Lung (tissue), 12 donors: ENCODE results near the gene AIMP1. TPM values are rescaled to one million over a fixed set of nuclear protein-coding genes. Genes with fewer than 3 reads are reported as not detected.

ENCODE experiments used
- ATAC-seq: fragments of 200-7000 bp; cut with Tn5 transposase; one replicate; pipeline ENCODE4 v1.9.1; 2020; ENCODE audit warnings: moderate number of reproducible peaks; ENCODE audit not compliant: insufficient read depth, low FRiP score
- DNase-seq, 3 donors: peaks; one replicate each; pipeline ENCODE4 v3.0.0-alpha.2; 2013 to 2017
- H3K27ac ChIP-seq, 2 donors: one replicate each; pipeline ENCODE4 v1.5.1; 2013; ENCODE audit warnings: mild to moderate bottlenecking in 2 of 2, moderate library complexity in 2 of 2, control low read depth in 1 of 2, inconsistent platforms in 1 of 2, low read depth in 1 of 2, low read length in 1 of 2
- H3K27me3 ChIP-seq, 3 donors: one replicate each; pipeline ENCODE4 v1.5.1; 2013; ENCODE audit warnings: low read length in 2 of 3; ENCODE audit not compliant: control insufficient read depth in 3 of 3, insufficient read depth in 3 of 3
- H3K36me3 ChIP-seq, 4 donors: one replicate each; pipeline ENCODE4 v1.5.1; 2013; ENCODE audit warnings: low read length in 4 of 4, mild to moderate bottlenecking in 1 of 4, moderate library complexity in 1 of 4; ENCODE audit not compliant: control insufficient read depth in 4 of 4, insufficient read depth in 4 of 4
- H3K4me1 ChIP-seq, 5 donors: one replicate each; pipeline ENCODE4 v1.5.1; 2013; ENCODE audit warnings: low read length in 5 of 5, mild to moderate bottlenecking in 2 of 5, moderate library complexity in 1 of 5; ENCODE audit not compliant: control insufficient read depth in 5 of 5, insufficient read depth in 5 of 5
- H3K4me3 ChIP-seq: one replicate; pipeline ENCODE4 v1.5.1; 2013; ENCODE audit warnings: mild to moderate bottlenecking, control low read depth, moderate library complexity
- H3K9ac ChIP-seq, 2 donors: one replicate each; pipeline ENCODE4 v1.5.1; 2013; ENCODE audit warnings: low read length in 2 of 2, control low read depth in 1 of 2; ENCODE audit not compliant: insufficient read depth in 1 of 2
- H3K9me3 ChIP-seq, 4 donors: one replicate each; pipeline ENCODE4 v1.5.1; 2013; ENCODE audit warnings: low read length in 3 of 4, mild to moderate bottlenecking in 1 of 4, moderate library complexity in 1 of 4; ENCODE audit not compliant: control insufficient read depth in 4 of 4, insufficient read depth in 3 of 4
- WGBS, 2 donors: extraction: QIAGEN DNeasy Blood & Tissue Kit; methylation state at CpG; one replicate each; pipeline ENCODE4 v1.1.7; 2013; 5-methylcytosine and 5-hydroxymethylcytosine counted together
- polyA plus RNA-seq, 2 donors: library from polyadenylated mRNA; stranded (reverse); fragments of 200-250 nt; gene quantifications; one replicate each; pipeline ENCODE4 v1.2.1, GENCODE V29; 2013
- total RNA-seq, 2 donors: library from RNA; depleted of rRNA in 1 of 2; stranded (reverse); fragments of >200 nt in 1 of 2; gene quantifications; one replicate each; pipeline ENCODE4 v1.2.1, GENCODE V29; 2014 to 2021
- TF ChIP-seq, protein P1 (sequence below): IDR thresholded peaks from 2 replicates; pipeline ENCODE4 v1.5.1; 2012; ENCODE audit warnings: mild to moderate bottlenecking; ENCODE audit errors: control extremely low read depth, extremely low read depth
- donor health status: control.
- donor health status: control.
- donor health status: Bipolar disorder and iron deficiency.
- donor health status: healthy.
- donor health status: DM: yes; HTN: yes; CAD: no.

The AIMP1 gene
- total and polyA plus RNA-seq, 4 donors, result 28.7 to 40.7 (median 30.1) TPM

DNA sequence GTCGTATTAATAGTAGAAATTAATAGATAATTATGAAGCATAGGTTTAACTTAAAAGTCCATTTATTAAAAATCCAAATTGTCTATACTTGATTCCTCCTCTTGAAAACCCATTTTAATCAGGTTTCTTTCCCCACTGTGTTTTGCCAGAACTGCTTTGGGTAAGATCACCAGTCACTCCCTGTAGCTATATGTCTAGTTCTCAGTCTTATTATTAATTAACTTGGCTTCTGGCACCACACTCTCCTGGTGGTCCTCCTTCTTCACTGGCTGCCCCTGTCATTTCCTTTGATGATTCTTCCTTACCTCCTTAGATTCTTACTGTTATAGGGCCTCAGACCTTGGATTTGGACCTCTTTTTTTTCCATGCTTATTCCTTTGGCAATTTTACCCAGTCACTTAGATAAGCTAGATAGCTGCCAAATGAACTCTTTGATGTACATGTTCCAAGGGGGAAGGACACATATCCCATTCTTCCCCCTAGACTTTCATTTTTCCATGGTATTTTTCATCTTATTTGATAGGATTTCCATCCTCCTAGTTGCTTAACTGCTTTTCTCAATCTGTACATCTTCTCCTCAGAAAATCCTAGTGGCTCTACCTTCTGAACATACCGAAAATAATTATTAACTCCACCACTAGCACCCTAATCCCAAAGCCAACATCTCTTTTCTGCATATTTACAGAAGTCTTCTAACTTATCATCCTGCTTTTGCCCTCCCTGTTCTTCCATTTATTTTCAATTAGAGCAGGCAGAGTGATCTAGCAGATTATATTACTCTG lies 27.7 kb downstream of the AIMP1 start:
- TF ChIP-seq, protein P1, sequence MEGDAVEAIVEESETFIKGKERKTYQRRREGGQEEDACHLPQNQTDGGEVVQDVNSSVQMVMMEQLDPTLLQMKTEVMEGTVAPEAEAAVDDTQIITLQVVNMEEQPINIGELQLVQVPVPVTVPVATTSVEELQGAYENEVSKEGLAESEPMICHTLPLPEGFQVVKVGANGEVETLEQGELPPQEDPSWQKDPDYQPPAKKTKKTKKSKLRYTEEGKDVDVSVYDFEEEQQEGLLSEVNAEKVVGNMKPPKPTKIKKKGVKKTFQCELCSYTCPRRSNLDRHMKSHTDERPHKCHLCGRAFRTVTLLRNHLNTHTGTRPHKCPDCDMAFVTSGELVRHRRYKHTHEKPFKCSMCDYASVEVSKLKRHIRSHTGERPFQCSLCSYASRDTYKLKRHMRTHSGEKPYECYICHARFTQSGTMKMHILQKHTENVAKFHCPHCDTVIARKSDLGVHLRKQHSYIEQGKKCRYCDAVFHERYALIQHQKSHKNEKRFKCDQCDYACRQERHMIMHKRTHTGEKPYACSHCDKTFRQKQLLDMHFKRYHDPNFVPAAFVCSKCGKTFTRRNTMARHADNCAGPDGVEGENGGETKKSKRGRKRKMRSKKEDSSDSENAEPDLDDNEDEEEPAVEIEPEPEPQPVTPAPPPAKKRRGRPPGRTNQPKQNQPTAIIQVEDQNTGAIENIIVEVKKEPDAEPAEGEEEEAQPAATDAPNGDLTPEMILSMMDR, result no peak
- WGBS, 2 donors, result 96% methylated on average over 2 of the region's 2 CpGs
- no peak overlapping the region for H3K4me3 ChIP-seq

DNA sequence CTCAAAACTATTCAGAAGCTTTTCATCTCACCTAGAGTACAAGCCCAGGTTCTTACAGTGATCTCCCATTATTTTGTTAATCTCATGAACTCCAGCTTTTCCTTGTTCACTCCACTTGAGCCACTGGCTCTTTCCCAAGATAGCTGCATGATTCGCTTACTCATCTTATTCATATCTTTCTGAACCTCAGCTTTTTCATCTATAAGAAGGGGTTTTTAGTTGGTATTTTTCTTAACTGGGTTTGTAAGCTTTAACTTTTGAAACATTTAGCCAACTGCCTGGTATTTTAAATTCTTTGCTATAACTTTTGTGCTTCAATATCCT lies 28.3 kb downstream of the AIMP1 start:
- Histone ChIP-seq H3K36me3 (peaks cover 5 to 23% (median 13%) of the 10 kb centered on the region in 4 donors), H3K27ac (no peak overlapping the region), H3K9ac (no peak overlapping the region), H3K27me3 (no peaks in the 10 kb centered on the region), H3K9me3 (no peaks in the 10 kb centered on the region), H3K4me1 (peaks cover 0 to 6% (median 0%) of the 10 kb centered on the region in 5 donors), H3K4me3 (no peak overlapping the region)
- ATAC-seq, result no peak
- WGBS, 2 donors, result 80 to 81% methylated on average over 1 of the region's 1 CpG
- TF ChIP-seq, protein P1, result no peak
- peak in 2 of 3 donors; percentile 5 to 30 for DNase-seq

More for the DNA sequence above, 27.7 kb downstream of the AIMP1 start:
- no peak overlapping the region for H3K27ac ChIP-seq
- H3K36me3 ChIP-seq, result peaks cover 7 to 22% (median 13%) of the 10 kb centered on the region in 4 donors
- DNase-seq, result no peak
- peaks cover 0 to 6% (median 0%) of the 10 kb centered on the region in 5 donors for H3K4me1 ChIP-seq
- no peak overlapping the region for H3K9ac ChIP-seq
- no peaks in the 10 kb centered on the region for H3K9me3 ChIP-seq
- no peaks in the 10 kb centered on the region for H3K27me3 ChIP-seq
- ATAC-seq, result no peak

DNA sequence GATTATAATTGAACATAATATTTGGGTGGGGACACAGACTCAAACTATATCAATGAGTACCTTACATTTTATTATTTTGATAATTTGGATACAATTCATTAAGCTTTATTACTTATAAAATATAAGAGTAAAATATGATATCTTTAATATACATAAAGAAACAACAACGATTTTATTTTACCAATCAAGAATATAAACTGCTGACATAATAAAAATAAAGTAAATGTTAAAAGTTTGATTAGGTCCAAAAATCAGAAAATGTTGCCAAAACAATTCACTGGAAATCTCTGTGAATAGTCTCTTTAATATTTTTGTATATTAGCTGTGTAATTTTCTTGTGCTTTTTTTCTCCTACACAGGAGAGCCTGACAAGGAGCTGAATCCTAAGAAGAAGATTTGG lies 30.8 kb downstream of the AIMP1 start:
- ATAC-seq, result no peak

More for the DNA sequence above, 30.8 kb downstream of the AIMP1 start:
- H3K27ac ChIP-seq, result no peak overlapping the region
- no peak overlapping the region for H3K4me3 ChIP-seq
- no peak overlapping the region for H3K9ac ChIP-seq
- peaks cover 0 to 6% (median 0%) of the 10 kb centered on the region in 5 donors for H3K4me1 ChIP-seq
- no peaks in the 10 kb centered on the region for H3K9me3 ChIP-seq
- H3K27me3 ChIP-seq, result no peaks in the 10 kb centered on the region
- TF ChIP-seq, protein P1, result no peak
- WGBS, 2 donors, result 94 to 96% methylated on average over 1 of the region's 1 CpG
- peaks cover 0 to 21% (median 9%) of the 10 kb centered on the region in 4 donors for H3K36me3 ChIP-seq
- no peak for DNase-seq
